Measurements from ENCODE around the gene FOCAD.

The FOCAD gene

DNA sequence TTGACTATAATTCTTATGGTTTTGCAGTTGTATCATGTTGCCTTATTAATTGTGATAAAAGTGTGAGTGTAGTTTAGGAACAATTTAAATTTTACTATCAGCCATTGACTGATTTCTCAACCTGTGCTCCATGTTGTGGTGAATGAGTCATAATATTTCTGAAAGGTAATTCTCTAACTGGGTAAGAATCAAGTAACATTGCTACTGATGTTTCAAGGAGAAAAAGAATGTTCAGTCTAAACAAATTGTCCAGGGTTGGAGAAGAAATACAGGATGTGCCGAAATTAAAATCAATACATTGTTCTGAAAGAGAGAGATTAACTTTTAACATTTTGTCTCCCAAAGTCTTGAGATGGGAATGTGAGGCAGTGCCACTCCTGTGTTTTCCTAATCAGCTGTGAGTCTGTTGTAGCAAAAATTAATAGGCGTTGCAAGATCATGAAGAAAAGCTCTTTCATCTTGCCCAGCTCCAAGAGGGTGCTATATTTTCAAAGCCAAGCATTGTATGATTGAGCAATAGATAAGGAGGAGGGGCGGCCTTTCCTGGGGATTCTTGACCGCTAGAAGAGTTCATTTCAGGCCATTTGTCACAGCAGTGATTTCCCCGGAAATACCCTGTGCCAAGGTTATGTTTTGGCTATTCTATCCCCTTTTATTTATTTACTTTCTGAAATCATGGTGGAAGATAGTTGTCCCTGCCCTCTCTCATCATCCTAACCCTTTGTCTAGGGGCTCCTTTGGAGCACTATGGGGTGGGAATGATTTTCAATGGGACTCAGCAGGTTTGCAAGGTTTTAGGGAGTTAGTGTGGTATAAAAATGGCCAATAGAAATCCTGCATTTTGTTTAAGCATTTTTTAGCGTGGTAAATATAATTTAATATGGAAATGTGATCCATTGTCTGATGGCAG, 151.6 kb downstream of the FOCAD start:
- Histone ChIP-seq H3K36me3 (ENCODE audit: control insufficient read depth in 2 of 2, insufficient read depth in 1 of 2, low read length in 2 of 2) (no peaks in the 10 kb centered on the region; a peak in 1 of 3 replicates), H3K4me3 (ENCODE audit: low read depth, low read length) (no peak overlapping the region), H3K4me1 (ENCODE audit: control insufficient read depth, insufficient read depth, low read length) (peaks cover 11% of the 10 kb centered on the region), H3K27ac (ENCODE audit: extremely low read depth, low read depth, low read length) (no peak overlapping the region), H3K9me3 (ENCODE audit: control insufficient read depth, insufficient read depth, low read depth, low read length) (no peaks in the 10 kb centered on the region)
- no peak for TF ChIP-seq ZNF621 (tag by site-specific recombination; IDR thresholded peaks at IDR 0.05)
- TF ChIP-seq, protein P1, sequence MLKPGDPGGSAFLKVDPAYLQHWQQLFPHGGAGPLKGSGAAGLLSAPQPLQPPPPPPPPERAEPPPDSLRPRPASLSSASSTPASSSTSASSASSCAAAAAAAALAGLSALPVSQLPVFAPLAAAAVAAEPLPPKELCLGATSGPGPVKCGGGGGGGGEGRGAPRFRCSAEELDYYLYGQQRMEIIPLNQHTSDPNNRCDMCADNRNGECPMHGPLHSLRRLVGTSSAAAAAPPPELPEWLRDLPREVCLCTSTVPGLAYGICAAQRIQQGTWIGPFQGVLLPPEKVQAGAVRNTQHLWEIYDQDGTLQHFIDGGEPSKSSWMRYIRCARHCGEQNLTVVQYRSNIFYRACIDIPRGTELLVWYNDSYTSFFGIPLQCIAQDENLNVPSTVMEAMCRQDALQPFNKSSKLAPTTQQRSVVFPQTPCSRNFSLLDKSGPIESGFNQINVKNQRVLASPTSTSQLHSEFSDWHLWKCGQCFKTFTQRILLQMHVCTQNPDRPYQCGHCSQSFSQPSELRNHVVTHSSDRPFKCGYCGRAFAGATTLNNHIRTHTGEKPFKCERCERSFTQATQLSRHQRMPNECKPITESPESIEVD (tag by site-specific recombination; IDR thresholded peaks at IDR 0.05): 0 out of 2 replicates have a peak, but pooled peaks have one; percentile 3
- peak; percentile 30 for TF ChIP-seq SETDB1 (IDR thresholded peaks at IDR 0.05; ENCODE audit: insufficient read length, low read length)
- TF ChIP-seq, protein P2, sequence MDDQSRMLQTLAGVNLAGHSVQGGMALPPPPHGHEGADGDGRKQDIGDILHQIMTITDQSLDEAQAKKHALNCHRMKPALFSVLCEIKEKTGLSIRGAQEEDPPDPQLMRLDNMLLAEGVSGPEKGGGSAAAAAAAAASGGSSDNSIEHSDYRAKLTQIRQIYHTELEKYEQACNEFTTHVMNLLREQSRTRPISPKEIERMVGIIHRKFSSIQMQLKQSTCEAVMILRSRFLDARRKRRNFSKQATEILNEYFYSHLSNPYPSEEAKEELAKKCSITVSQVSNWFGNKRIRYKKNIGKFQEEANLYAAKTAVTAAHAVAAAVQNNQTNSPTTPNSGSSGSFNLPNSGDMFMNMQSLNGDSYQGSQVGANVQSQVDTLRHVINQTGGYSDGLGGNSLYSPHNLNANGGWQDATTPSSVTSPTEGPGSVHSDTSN (CRISPR knock-in tag; IDR thresholded peaks at IDR 0.05): no peak
- TF ChIP-seq ZNF660 (tag by site-specific recombination; IDR thresholded peaks at IDR 0.05): no peak
- peak; percentile 62; the same call in 1 of the 2 replicates for TF ChIP-seq TCF7L2 (IDR thresholded peaks at IDR 0.05; ENCODE audit: borderline replicate concordance, low read depth, low read length)
- TF ChIP-seq ZNF366 (tag by site-specific recombination; conservative IDR thresholded peaks at IDR 0.05): 0 out of 2 replicates have a peak, but pooled peaks have one; percentile 11
- TF ChIP-seq, protein P3, sequence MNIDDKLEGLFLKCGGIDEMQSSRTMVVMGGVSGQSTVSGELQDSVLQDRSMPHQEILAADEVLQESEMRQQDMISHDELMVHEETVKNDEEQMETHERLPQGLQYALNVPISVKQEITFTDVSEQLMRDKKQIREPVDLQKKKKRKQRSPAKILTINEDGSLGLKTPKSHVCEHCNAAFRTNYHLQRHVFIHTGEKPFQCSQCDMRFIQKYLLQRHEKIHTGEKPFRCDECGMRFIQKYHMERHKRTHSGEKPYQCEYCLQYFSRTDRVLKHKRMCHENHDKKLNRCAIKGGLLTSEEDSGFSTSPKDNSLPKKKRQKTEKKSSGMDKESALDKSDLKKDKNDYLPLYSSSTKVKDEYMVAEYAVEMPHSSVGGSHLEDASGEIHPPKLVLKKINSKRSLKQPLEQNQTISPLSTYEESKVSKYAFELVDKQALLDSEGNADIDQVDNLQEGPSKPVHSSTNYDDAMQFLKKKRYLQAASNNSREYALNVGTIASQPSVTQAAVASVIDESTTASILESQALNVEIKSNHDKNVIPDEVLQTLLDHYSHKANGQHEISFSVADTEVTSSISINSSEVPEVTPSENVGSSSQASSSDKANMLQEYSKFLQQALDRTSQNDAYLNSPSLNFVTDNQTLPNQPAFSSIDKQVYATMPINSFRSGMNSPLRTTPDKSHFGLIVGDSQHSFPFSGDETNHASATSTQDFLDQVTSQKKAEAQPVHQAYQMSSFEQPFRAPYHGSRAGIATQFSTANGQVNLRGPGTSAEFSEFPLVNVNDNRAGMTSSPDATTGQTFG (tag by site-specific recombination; IDR thresholded peaks at IDR 0.05; ENCODE audit: borderline replicate concordance): no peak
- TF ChIP-seq MZF1 (tag by site-specific recombination; IDR thresholded peaks at IDR 0.05; ENCODE audit: borderline replicate concordance): peak; percentile 33; the same call in 1 of the 2 replicates
- CTCF ChIA-PET: no interaction called here
- POLR2A ChIA-PET: interaction anchor here (0.9 kb wide), 1 partner anchor 152 kb away, joined by 3 read pairs; the partner anchor contains the start of gene FOCAD

DNA sequence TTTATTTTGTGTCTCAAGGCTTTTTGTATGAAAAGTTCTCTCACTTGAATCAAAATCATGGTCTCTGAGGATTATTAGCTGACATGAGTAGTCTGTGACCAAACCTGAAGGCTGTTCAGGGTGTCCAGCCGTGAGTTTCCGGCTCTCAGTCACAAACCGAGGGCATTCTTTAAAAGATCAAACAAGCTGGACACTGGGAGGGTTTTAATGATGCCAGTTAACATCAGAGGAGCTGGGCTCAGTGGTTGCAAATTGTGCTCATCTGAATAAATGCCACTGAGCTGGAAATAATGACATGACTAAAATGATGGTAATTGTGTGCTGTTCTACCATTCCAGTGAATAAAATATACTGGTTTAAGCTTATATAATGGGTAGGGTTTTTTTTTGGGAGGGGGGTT, 153.1 kb downstream of the FOCAD start:
- Histone ChIP-seq H3K9me3 (ENCODE audit: control insufficient read depth, insufficient read depth, low read depth, low read length) (no peaks in the 10 kb centered on the region), H3K27ac (ENCODE audit: extremely low read depth, low read depth, low read length) (no peak overlapping the region), H3K4me3 (ENCODE audit: low read depth, low read length) (no peak overlapping the region), H3K4me1 (ENCODE audit: control insufficient read depth, insufficient read depth, low read length) (peaks cover 11% of the 10 kb centered on the region), H3K36me3 (ENCODE audit: control insufficient read depth in 2 of 2, insufficient read depth in 1 of 2, low read length in 2 of 2) (no peaks in the 10 kb centered on the region; a peak in 1 of 3 replicates)
- POLR2A ChIA-PET: interaction anchor here (1.1 kb wide), 1 partner anchor 153 kb away, joined by 3 read pairs; the partner anchor contains the start of gene FOCAD
- TF ChIP-seq SP2 (tag by site-specific recombination; IDR thresholded peaks at IDR 0.05) (no peak), ZNF555 (tag by site-specific recombination; conservative IDR thresholded peaks at IDR 0.05) (no peak), GLI2 (tag by site-specific recombination; IDR thresholded peaks at IDR 0.05; ENCODE audit: borderline replicate concordance, low read depth) (no peak)
- CTCF ChIA-PET: no interaction called here

DNA sequence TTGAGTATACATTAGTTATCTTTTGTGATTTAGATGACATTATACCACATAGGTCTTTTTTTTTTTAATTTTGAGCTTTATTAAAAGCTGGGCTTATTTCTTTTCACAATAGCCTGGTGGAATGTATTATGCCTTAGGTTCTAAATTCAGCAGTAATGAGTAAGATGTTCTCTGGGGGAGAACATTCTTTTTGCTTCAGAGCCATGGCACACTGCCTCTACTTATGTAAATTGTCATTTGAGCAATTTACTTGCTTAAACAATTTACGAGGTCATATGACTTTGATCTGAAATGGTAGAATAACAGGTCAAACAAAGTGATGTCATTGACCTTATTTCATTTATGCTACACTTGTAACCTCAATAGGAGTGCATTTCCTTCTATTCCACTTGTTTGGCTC, 154.2 kb downstream of the FOCAD start:
- POLR2A ChIA-PET: no interaction called here
- TF ChIP-seq, protein P4, sequence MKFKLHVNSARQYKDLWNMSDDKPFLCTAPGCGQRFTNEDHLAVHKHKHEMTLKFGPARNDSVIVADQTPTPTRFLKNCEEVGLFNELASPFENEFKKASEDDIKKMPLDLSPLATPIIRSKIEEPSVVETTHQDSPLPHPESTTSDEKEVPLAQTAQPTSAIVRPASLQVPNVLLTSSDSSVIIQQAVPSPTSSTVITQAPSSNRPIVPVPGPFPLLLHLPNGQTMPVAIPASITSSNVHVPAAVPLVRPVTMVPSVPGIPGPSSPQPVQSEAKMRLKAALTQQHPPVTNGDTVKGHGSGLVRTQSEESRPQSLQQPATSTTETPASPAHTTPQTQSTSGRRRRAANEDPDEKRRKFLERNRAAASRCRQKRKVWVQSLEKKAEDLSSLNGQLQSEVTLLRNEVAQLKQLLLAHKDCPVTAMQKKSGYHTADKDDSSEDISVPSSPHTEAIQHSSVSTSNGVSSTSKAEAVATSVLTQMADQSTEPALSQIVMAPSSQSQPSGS (tag by site-specific recombination; IDR thresholded peaks at IDR 0.05; ENCODE audit: low read depth): peak; percentile 70; the same call in 1 of the 2 replicates
- 0 out of 2 replicates have a peak, but pooled peaks have one; percentile 18 for TF ChIP-seq SCRT2 (tag by site-specific recombination; IDR thresholded peaks at IDR 0.05)
- TF ChIP-seq, protein P2 (CRISPR knock-in tag; IDR thresholded peaks at IDR 0.05): no peak
- CTCF ChIA-PET: no interaction called here
- Histone ChIP-seq H3K4me3 (ENCODE audit: low read depth, low read length) (no peak overlapping the region), H3K27ac (ENCODE audit: extremely low read depth, low read depth, low read length) (no peak overlapping the region), H3K9me3 (ENCODE audit: control insufficient read depth, insufficient read depth, low read depth, low read length) (no peaks in the 10 kb centered on the region), H3K4me1 (ENCODE audit: control insufficient read depth, insufficient read depth, low read length) (peaks cover 11% of the 10 kb centered on the region), H3K36me3 (ENCODE audit: control insufficient read depth in 2 of 2, insufficient read depth in 1 of 2, low read length in 2 of 2) (no peaks in the 10 kb centered on the region; a peak in 1 of 3 replicates)

All from HEK293 (cell line).